HEK293 (cell line): ENCODE results near the gene FOXK2.

Experiments
- GFI1B ChIP-seq: fragments of 450-650 bp; formaldehyde crosslinking; IDR thresholded peaks from 2 replicates; pipeline ENCODE4 v1.5.1; 2016; ENCODE audit warnings: missing biosample characterization, missing genetic modification characterization
- GLIS1 ChIP-seq: fragments of 450-650 bp; formaldehyde crosslinking; IDR thresholded peaks from 2 replicates; pipeline ENCODE4 v1.5.1; 2016; ENCODE audit warnings: missing biosample characterization, missing genetic modification characterization
- HOXC10 ChIP-seq: sonication (generic); formaldehyde crosslinking; IDR thresholded peaks from 2 replicates; pipeline ENCODE4 v1.8.1; 2023; ENCODE audit warnings: mild to moderate bottlenecking, missing genetic modification reagents
- KLF1 ChIP-seq: fragments of 450-650 bp; formaldehyde crosslinking; IDR thresholded peaks from 2 replicates; pipeline ENCODE4 v1.5.1; 2016; ENCODE audit warnings: missing biosample characterization, missing genetic modification characterization
- KLF8 ChIP-seq: fragments of 450-650 bp; formaldehyde crosslinking; IDR thresholded peaks from 2 replicates; pipeline ENCODE4 v1.5.1; 2016; ENCODE audit warnings: missing biosample characterization, missing genetic modification characterization
- OSR2 ChIP-seq: fragments of 450-650 bp; formaldehyde crosslinking; IDR thresholded peaks from 2 replicates; pipeline ENCODE4 v1.5.1; 2016; ENCODE audit warnings: missing biosample characterization, missing genetic modification characterization
- PBX3 ChIP-seq: sonication (generic); formaldehyde crosslinking; IDR thresholded peaks from 2 replicates; pipeline ENCODE4 v1.8.1; 2022; ENCODE audit warnings: mild to moderate bottlenecking, moderate library complexity, missing genetic modification reagents
- SALL2 ChIP-seq: fragments of 450-650 bp; formaldehyde crosslinking; IDR thresholded peaks from 2 replicates; pipeline ENCODE4 v1.5.0; 2017; ENCODE audit warnings: missing biosample characterization, mild to moderate bottlenecking, missing genetic modification characterization, borderline replicate concordance
- SCRT2 ChIP-seq: fragments of 450-650 bp; formaldehyde crosslinking; IDR thresholded peaks from 2 replicates; pipeline ENCODE4 v1.5.1; 2016; ENCODE audit warnings: missing biosample characterization, missing genetic modification characterization
- SP2 ChIP-seq: fragments of 450-650 bp; formaldehyde crosslinking; IDR thresholded peaks from 2 replicates; pipeline ENCODE4 v1.5.1; 2016; ENCODE audit warnings: missing biosample characterization, missing genetic modification characterization
- SP7 ChIP-seq: fragments of 450-650 bp; formaldehyde crosslinking; IDR thresholded peaks from 2 replicates; pipeline ENCODE4 v1.5.1; 2016; ENCODE audit warnings: missing biosample characterization, missing genetic modification characterization
- ZBTB17 ChIP-seq: fragments of 450-650 bp; formaldehyde crosslinking; IDR thresholded peaks from 2 replicates; pipeline ENCODE4 v1.5.1; 2016; ENCODE audit warnings: missing biosample characterization, missing genetic modification characterization
- ZBTB21 ChIP-seq: fragments of 450-650 bp; formaldehyde crosslinking; IDR thresholded peaks from 2 replicates; pipeline ENCODE4 v1.5.1; 2017; ENCODE audit warnings: missing biosample characterization, missing genetic modification characterization
- ZBTB26 ChIP-seq: fragments of 450-650 bp; formaldehyde crosslinking; optimal IDR thresholded peaks from 2 replicates; pipeline ENCODE3; 2016; ENCODE audit warnings: missing biosample characterization, mild to moderate bottlenecking, missing genetic modification characterization
- ZBTB8A ChIP-seq: fragments of 450-650 bp; formaldehyde crosslinking; IDR thresholded peaks from 2 replicates; pipeline ENCODE4 v1.5.1; 2016; ENCODE audit warnings: missing biosample characterization, missing genetic modification characterization
- ZNF155 ChIP-seq: fragments of 450-650 bp; formaldehyde crosslinking; IDR thresholded peaks from 2 replicates; pipeline ENCODE4 v1.5.1; 2016; ENCODE audit warnings: missing biosample characterization, missing genetic modification characterization
- ZNF184 ChIP-seq: fragments of 450-650 bp; IDR thresholded peaks from 2 replicates; pipeline ENCODE4 v1.5.1; 2018; ENCODE audit warnings: missing biosample characterization, mild to moderate bottlenecking, missing genetic modification characterization
- ZNF292 ChIP-seq: fragments of 450-650 bp; formaldehyde crosslinking; IDR thresholded peaks from 2 replicates; pipeline ENCODE4 v1.5.1; 2016; ENCODE audit warnings: low read depth, missing biosample characterization, missing genetic modification characterization, borderline replicate concordance
- ZNF548 ChIP-seq: fragments of 450-650 bp; formaldehyde crosslinking; IDR thresholded peaks from 2 replicates; pipeline ENCODE4 v1.5.1; 2016; ENCODE audit warnings: missing biosample characterization, missing genetic modification characterization
- ZNF561 ChIP-seq: fragments of 450-650 bp; IDR thresholded peaks from 2 replicates; pipeline ENCODE4 v1.5.1; 2018; ENCODE audit warnings: missing biosample characterization, missing genetic modification characterization, borderline replicate concordance
- ZNF596 ChIP-seq: fragments of 450-650 bp; IDR thresholded peaks from 2 replicates; pipeline ENCODE4 v1.5.0; 2018; ENCODE audit warnings: missing biosample characterization, mild to moderate bottlenecking, missing genetic modification characterization, moderate library complexity
- ZNF600 ChIP-seq: fragments of 450-650 bp; formaldehyde crosslinking; IDR thresholded peaks from 2 replicates; pipeline ENCODE4 v1.5.1; 2016; ENCODE audit warnings: missing biosample characterization, missing genetic modification characterization
- ZNF629 ChIP-seq: fragments of 450-650 bp; formaldehyde crosslinking; IDR thresholded peaks from 2 replicates; pipeline ENCODE4 v1.5.1; 2017; ENCODE audit warnings: missing biosample characterization, missing genetic modification characterization
- ZNF677 ChIP-seq: fragments of 450-650 bp; IDR thresholded peaks from 2 replicates; pipeline ENCODE4 v1.5.0; 2018; ENCODE audit warnings: missing biosample characterization, mild to moderate bottlenecking, missing genetic modification characterization, moderate library complexity
- ZNF707 ChIP-seq: fragments of 450-650 bp; formaldehyde crosslinking; IDR thresholded peaks from 2 replicates; pipeline ENCODE4 v1.5.1; 2016; ENCODE audit warnings: missing biosample characterization, missing genetic modification characterization
- ZNF76 ChIP-seq: fragments of 450-650 bp; formaldehyde crosslinking; IDR thresholded peaks from 2 replicates; pipeline ENCODE4; 2016; ENCODE audit warnings: low read depth, missing biosample characterization, missing genetic modification characterization, borderline replicate concordance
- ZNF837 ChIP-seq: fragments of 450-650 bp; formaldehyde crosslinking; IDR thresholded peaks from 2 replicates; pipeline ENCODE4 v1.5.1; 2016; ENCODE audit warnings: missing biosample characterization, missing genetic modification characterization
- ZSCAN23 ChIP-seq: fragments of 450-650 bp; formaldehyde crosslinking; IDR thresholded peaks from 2 replicates; pipeline ENCODE4 v1.5.1; 2016; ENCODE audit warnings: missing biosample characterization, missing genetic modification characterization
- ZSCAN5A ChIP-seq: fragments of 450-650 bp; formaldehyde crosslinking; IDR thresholded peaks from 2 replicates; pipeline ENCODE4 v1.5.1; 2016; ENCODE audit warnings: missing biosample characterization, missing genetic modification characterization
- TF ChIP-seq, protein P1 (sequence below): fragments of 450-650 bp; formaldehyde crosslinking; IDR thresholded peaks from 2 replicates; pipeline ENCODE4 v1.5.1; 2017; ENCODE audit warnings: missing biosample characterization, missing genetic modification characterization
- TF ChIP-seq, protein P2 (sequence below): fragments of 450-650 bp; formaldehyde crosslinking; IDR thresholded peaks from 2 replicates; pipeline ENCODE4 v1.5.1; 2016; ENCODE audit warnings: missing biosample characterization, missing genetic modification characterization
- TF ChIP-seq, protein P3 (sequence below): fragments of 450-650 bp; formaldehyde crosslinking; IDR thresholded peaks from 2 replicates; pipeline ENCODE4 v1.5.1; 2016; ENCODE audit warnings: missing biosample characterization, missing genetic modification characterization

The FOXK2 gene

DNA sequence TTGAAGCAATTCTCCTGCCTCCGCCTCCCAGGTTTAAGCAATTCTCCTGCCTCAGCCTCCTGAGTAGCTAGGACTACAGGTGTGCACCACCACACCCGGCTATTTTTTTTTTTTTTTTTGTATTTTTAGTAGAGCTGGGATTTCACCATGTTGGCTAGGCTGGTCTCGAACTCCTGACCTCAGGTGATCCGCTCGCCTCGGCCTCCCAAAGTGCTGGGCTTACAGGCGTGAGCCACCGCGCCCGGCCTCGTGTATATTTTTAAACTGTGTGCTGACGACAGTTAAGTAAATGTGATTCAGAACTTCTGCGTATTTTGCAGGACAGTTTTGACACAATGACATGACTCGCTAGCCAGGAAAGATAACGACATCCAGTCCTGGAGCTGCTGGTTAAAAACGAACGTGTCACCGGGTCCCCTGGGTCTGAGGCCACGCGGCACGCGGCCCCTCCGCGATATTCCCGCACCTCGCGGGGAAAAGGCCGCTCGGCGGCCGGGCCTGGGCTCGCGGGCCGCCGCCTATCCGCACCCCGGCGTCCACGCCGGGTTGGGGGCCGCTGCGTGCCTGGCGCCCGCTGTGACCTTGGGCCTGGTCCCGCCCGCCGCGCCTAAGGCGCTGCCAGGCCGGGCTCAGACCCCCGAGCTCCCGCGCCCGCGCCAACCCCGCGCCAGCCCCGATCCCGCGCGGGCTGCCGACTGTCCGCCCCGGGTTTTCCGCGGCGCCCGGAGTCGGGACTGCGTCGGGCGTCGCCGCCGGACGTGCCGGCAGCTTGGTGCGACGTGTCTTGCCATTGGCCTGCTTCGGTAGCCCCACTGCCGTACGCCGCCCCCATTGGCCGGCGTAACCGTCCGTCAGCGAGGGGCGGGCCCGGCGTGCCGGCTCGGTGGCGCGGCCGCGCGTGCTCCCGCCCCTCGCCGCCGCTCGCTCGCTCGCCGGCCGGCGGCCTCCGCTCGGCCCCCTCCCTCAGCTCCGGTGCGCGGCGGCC is at the start of gene FOXK2 (continued):
- TF ChIP-seq SP7 (tag by site-specific recombination), result peak; percentile 54
- TF ChIP-seq ZNF76 (tag by site-specific recombination), result peak; percentile 14; the same call in 1 of the 2 replicates
- peak; percentile 44; the same call in 1 of the 2 replicates for TF ChIP-seq SCRT2
- TF ChIP-seq KLF1, result peak; percentile 18
- peak; percentile 84 for TF ChIP-seq ZBTB8A
- TF ChIP-seq ZNF561 (tag by site-specific recombination), result peak; percentile 67; the same call in 1 of the 2 replicates
- TF ChIP-seq ZNF596 (tag by site-specific recombination), result peak; percentile 65; the same call in 1 of the 2 replicates
- peak; percentile 59 for TF ChIP-seq ZBTB26
- TF ChIP-seq, protein P1, sequence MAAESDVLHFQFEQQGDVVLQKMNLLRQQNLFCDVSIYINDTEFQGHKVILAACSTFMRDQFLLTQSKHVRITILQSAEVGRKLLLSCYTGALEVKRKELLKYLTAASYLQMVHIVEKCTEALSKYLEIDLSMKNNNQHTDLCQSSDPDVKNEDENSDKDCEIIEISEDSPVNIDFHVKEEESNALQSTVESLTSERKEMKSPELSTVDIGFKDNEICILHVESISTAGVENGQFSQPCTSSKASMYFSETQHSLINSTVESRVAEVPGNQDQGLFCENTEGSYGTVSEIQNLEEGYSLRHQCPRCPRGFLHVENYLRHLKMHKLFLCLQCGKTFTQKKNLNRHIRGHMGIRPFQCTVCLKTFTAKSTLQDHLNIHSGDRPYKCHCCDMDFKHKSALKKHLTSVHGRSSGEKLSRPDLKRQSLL, result peak; percentile 42; the same call in 1 of the 2 replicates
- TF ChIP-seq, protein P2, sequence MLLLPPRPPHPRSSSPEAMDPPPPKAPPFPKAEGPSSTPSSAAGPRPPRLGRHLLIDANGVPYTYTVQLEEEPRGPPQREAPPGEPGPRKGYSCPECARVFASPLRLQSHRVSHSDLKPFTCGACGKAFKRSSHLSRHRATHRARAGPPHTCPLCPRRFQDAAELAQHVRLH (tag by site-specific recombination), result peak; percentile 68; the same call in 1 of the 2 replicates
- TF ChIP-seq ZNF707 (tag by site-specific recombination), result no peak
- TF ChIP-seq ZNF629 (tag by site-specific recombination), result peak; percentile 27; the same call in 1 of the 2 replicates
- no peak for TF ChIP-seq SALL2 (tag by site-specific recombination)
- no peak for TF ChIP-seq GFI1B (tag by site-specific recombination)
- TF ChIP-seq ZBTB21 (tag by site-specific recombination), result 0 out of 2 replicates have a peak, but pooled peaks have one; percentile 16
- 0 out of 2 replicates have a peak, but pooled peaks have one; percentile 26 for TF ChIP-seq OSR2 (tag by site-specific recombination)
- peak; percentile 21; the same call in 1 of the 2 replicates for TF ChIP-seq ZNF184
- TF ChIP-seq SP2 (tag by site-specific recombination), result peak; percentile 90
- 0 out of 2 replicates have a peak, but pooled peaks have one; percentile 13 for TF ChIP-seq ZNF548 (tag by site-specific recombination)
- TF ChIP-seq, protein P3, sequence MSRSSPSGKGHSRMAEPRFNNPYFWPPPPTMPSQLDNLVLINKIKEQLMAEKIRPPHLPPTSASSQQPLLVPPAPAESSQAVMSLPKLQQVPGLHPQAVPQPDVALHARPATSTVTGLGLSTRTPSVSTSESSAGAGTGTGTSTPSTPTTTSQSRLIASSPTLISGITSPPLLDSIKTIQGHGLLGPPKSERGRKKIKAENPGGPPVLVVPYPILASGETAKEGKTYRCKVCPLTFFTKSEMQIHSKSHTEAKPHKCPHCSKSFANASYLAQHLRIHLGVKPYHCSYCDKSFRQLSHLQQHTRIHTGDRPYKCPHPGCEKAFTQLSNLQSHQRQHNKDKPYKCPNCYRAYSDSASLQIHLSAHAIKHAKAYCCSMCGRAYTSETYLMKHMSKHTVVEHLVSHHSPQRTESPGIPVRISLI, result peak; percentile 36; the same call in 1 of the 2 replicates
- 0 out of 2 replicates have a peak, but pooled peaks have one; percentile 84 for TF ChIP-seq HOXC10 (CRISPR knock-in tag)
- no peak for TF ChIP-seq GLIS1
- TF ChIP-seq ZNF600, result peak; percentile 65; the same call in 1 of the 2 replicates
- TF ChIP-seq PBX3 (CRISPR knock-in tag), result peak; percentile 97
- 0 out of 2 replicates have a peak, but pooled peaks have one; percentile 42 for TF ChIP-seq ZNF677
- TF ChIP-seq ZNF837 (tag by site-specific recombination), result no peak
- TF ChIP-seq ZNF155 (tag by site-specific recombination), result no peak
- TF ChIP-seq KLF8 (tag by site-specific recombination), result 0 out of 2 replicates have a peak, but pooled peaks have one; percentile 24
- peak; percentile 33; the same call in 1 of the 2 replicates for TF ChIP-seq ZBTB17
- no peak for TF ChIP-seq ZNF292 (tag by site-specific recombination)
- TF ChIP-seq ZSCAN5A, result 0 out of 2 replicates have a peak, but pooled peaks have one; percentile 19
- peak; percentile 45; the same call in 1 of the 2 replicates for TF ChIP-seq ZSCAN23 (tag by site-specific recombination)
